H1 (cell line): ENCODE results near the gene ALPL. TPM values are rescaled to one million over a fixed set of nuclear protein-coding genes. Genes with fewer than 3 reads are reported as not detected.
A peak's percentile ranks its signal among the peaks of the same experiment; 100 is the strongest.

Experiments used
- CTBP2 ChIP-seq: IDR thresholded peaks from 2 replicates; pipeline ENCODE4 v1.7.0; 2011; ENCODE audit warnings: borderline replicate concordance, mild to moderate bottlenecking, moderate library complexity, mixed read lengths, low read length; ENCODE audit not compliant: insufficient read depth, insufficient read length
- HDAC2 ChIP-seq, 2 experiments: fragments of 300-600 bp in 1 of 2; sonication (generic) in 1 of 2; IDR thresholded peaks; 2 replicates each; pipeline ENCODE4 v1.6.1; 2011 to 2012; ENCODE audit warnings: low read depth in 2 of 2, low read length in 2 of 2, mild to moderate bottlenecking in 2 of 2, moderate library complexity in 2 of 2, borderline replicate concordance in 1 of 2, inconsistent platforms in 1 of 2
- KDM5A ChIP-seq: fragments of 200-600 bp; IDR thresholded peaks from 2 replicates; pipeline ENCODE4 v1.7.1; 2012; ENCODE audit warnings: mild to moderate bottlenecking, low read length, inconsistent platforms, mixed read lengths
- NANOG ChIP-seq: IDR thresholded peaks from 2 replicates; pipeline ENCODE4 v1.6.1; 2011; ENCODE audit warnings: low read length, low read depth, mild to moderate bottlenecking, inconsistent platforms; ENCODE audit not compliant: insufficient read depth, poor library complexity, severe bottlenecking
- NRF1 ChIP-seq: IDR thresholded peaks from 2 replicates; pipeline ENCODE4 v1.6.1; 2011; ENCODE audit warnings: mild to moderate bottlenecking, low read depth, low read length, improper control_type of control experiment
- SIN3A ChIP-seq, 2 experiments: IDR thresholded peaks in 1 of 2; conservative IDR thresholded peaks in 1 of 2; 2 replicates each; pipeline ENCODE4 v1.6.1; 2011 to 2012; ENCODE audit warnings: low read length in 2 of 2, improper control_type of control experiment in 1 of 2, low read depth in 1 of 2, mild to moderate bottlenecking in 1 of 2
- SRF ChIP-seq: IDR thresholded peaks from 2 replicates; pipeline ENCODE4 v1.6.1; 2011; ENCODE audit warnings: mild to moderate bottlenecking, low read depth, low read length, moderate library complexity
- polyA plus RNA-seq, 7 experiments: library from polyadenylated mRNA; depleted of rRNA in 3 of 7; stranded (reverse) in 5 of 7; unstranded in 2 of 7; fragments of >200 nt in 5 of 7; fragments of 200-250 nt in 2 of 7; gene quantifications; 1 replicate in 5 of 7; 2 replicates in 1 of 7; 4 replicates in 1 of 7; pipeline versions ENCODE4 v1.2.1 to v1.2.3, GENCODE V29; 2011 to 2013; ENCODE audit warnings: missing spikeins in 2 of 7, mixed read lengths in 2 of 7
- total RNA-seq: library from RNA; stranded (reverse); fragmentation: NEBNext Ultra II Directional; extraction: Animal tissue kit (Norgen Biotek cat#: 25700); gene quantifications from 2 replicates; pipeline ENCODE4 v1.2.1, GENCODE V29; 2021

ALPL gene
- total and polyA plus RNA-seq, 2 of the 8 experiments (the other 6 are each of a cell fraction or from before 2014, with no cell fraction given) = 175 to 362 TPM

DNA sequence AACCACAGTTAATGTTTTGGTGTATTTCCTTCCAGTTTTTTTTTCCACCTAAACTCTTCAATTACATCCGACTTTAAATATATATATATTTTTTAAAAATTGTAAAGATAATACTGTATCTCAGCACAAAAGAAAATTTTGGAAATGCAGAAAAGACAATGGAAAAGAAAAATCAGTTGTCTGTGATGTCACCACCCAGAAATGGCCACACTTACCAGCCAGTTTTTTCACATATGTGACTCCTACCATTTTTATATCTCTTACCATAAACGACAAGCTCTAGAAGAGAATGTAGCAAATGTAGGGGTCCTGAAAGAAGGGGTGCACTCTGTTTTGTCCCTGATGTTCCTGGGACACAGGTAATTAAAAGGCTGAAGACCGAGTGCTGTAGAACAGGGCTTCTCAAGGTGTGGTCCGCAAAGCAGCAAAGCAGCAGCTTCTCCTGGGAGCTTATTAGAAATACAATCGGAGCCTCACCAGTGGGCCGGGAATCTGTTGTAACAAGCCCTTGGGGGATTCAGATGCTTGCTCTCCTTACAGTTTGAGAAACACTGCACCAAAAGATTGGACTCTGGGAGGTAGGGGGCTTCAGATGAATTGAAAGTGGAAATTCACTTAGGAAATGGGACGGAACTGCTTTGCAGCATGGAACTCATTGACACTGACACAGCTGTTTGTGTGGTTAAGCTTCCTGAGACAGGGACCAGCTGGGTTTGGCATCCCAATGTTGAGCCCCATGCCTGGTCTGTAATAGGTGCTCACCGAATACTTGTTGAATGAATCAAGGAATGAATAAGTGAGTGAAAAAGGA lies 44.1 kb downstream of the ALPL start (continued):
- TF ChIP-seq SIN3A (conservative IDR thresholded peaks at IDR 0.05 in 1 of 2, IDR thresholded peaks at IDR 0.05 in 1 of 2; ENCODE audit: low read depth in 1 of 2, low read length in 2 of 2) (peak; percentile 95 to 96), NANOG (no peak), HDAC2 (IDR thresholded peaks at IDR 0.05; ENCODE audit: borderline replicate concordance in 1 of 2, low read depth in 2 of 2, low read length in 2 of 2) (0 out of 4 replicates have a peak, but pooled peaks of 1 of the 2 experiments have one; percentile 61), NRF1 (no peak), CTBP2 (no peak), KDM5A (no peak), SRF (no peak)
- TF ChIP-seq, all 59 proteins: peak for 5
